ENCODE results near the gene BCAS3.

Gene BCAS3

GRCh38 chr17:61076621-61077031, 399.0 kb downstream of the BCAS3 start:
- no peak for DNase-seq
- Mint-ChIP-seq H3K27ac (no peak overlapping the region), H3K36me3 (ENCODE audit: low read depth) (peaks cover 15% of the 10 kb centered on the region), H3K4me3 (no peak overlapping the region), H3K9me3 (no peaks in the 10 kb centered on the region), H3K27me3 (no peaks in the 10 kb centered on the region), H3K4me1 (ENCODE audit: low read depth) (peaks cover 3% of the 10 kb centered on the region)

DNA sequence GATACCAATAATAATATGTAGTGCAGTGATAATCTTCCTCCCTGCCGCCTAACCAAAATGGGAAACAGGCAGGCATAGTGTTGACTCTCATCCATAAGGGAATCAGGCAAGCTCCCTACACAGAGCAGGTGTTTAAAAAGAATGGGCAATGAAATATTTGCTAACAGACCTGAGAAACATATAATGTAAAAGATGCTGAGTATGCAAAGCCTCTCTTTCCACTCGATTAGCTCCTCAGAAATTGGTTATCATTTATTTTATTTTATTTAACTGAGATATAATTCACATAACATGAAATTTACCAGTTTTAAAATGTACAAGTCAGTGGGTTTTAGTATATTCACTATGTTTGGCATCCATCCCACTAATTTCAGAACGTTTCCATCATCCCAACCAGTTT, 404.3 kb downstream of the BCAS3 start:
- H3K9me3 Mint-ChIP-seq: no peaks in the 10 kb centered on the region
- H3K27me3 Mint-ChIP-seq: no peaks in the 10 kb centered on the region
- no peak for DNase-seq
- H3K4me1 Mint-ChIP-seq (ENCODE audit: low read depth): no peaks in the 10 kb centered on the region
- peaks cover 8% of the 10 kb centered on the region for H3K36me3 Mint-ChIP-seq (ENCODE audit: low read depth)
- no peak overlapping the region for H3K27ac Mint-ChIP-seq
- no peak overlapping the region for H3K4me3 Mint-ChIP-seq

- Mint-ChIP-seq H3K4me3 (no peak overlapping the region), H3K27ac (no peak overlapping the region), H3K4me1 (ENCODE audit: low read depth) (peaks cover 3% of the 10 kb centered on the region), H3K27me3 (no peaks in the 10 kb centered on the region), H3K9me3 (peaks cover 1% of the 10 kb centered on the region), H3K36me3 (ENCODE audit: low read depth) (peaks cover 7% of the 10 kb centered on the region)
- DNase-seq: no peak
These were observed 406.6 kb downstream of the BCAS3 start for GRCh38 chr17:61084260-61084659.

DNA sequence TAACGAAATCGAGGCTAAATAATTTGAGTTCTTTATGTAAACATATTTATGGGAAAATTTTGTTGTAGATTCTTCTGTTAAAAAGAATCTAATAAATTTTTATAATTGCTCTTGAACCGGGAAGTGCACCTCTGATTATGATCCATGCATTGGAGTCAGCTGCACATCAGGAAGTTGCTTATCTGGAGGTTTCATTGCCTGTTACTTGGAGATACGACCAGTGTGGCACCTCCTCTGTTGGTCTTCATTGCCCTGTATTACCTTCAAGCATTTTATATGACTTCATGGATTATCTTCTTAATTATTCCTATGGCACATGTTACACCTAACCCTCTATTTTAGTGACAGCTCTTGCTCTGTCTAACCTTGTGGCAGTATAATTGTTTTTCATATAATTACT, 409.4 kb downstream of the BCAS3 start:
- no peaks in the 10 kb centered on the region for H3K27me3 Mint-ChIP-seq
- peaks cover 13% of the 10 kb centered on the region for H3K9me3 Mint-ChIP-seq
- peaks cover 17% of the 10 kb centered on the region for H3K36me3 Mint-ChIP-seq (ENCODE audit: low read depth)
- no peak overlapping the region for H3K27ac Mint-ChIP-seq
- no peak overlapping the region for H3K4me3 Mint-ChIP-seq
- H3K4me1 Mint-ChIP-seq (ENCODE audit: low read depth): peaks cover 3% of the 10 kb centered on the region
- no peak for DNase-seq

DNA sequence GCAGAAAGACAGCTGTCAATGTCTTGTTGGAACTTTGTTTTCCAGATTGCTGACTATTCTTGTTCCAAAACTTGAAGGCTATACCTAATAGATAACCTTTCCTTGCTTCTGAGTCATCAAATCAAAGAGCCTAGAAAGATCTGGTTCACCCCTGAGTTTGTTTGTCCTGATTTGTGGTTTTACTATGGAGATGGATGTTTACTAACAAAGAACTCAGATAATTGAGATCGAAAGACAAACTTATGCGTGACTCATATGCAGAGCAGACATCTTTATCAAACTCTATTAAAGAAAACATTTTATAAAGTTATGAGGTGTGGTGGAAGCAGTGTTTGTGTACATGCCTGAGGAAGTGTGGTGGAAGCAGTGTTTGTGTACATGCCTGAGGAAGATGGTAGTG, 410.9 kb downstream of the BCAS3 start:
- Mint-ChIP-seq H3K4me3 (no peak overlapping the region), H3K27me3 (no peaks in the 10 kb centered on the region), H3K27ac (no peak overlapping the region), H3K4me1 (ENCODE audit: low read depth) (peaks cover 3% of the 10 kb centered on the region), H3K9me3 (peaks cover 17% of the 10 kb centered on the region), H3K36me3 (ENCODE audit: low read depth) (peaks cover 22% of the 10 kb centered on the region)
- DNase-seq: no peak

DNA sequence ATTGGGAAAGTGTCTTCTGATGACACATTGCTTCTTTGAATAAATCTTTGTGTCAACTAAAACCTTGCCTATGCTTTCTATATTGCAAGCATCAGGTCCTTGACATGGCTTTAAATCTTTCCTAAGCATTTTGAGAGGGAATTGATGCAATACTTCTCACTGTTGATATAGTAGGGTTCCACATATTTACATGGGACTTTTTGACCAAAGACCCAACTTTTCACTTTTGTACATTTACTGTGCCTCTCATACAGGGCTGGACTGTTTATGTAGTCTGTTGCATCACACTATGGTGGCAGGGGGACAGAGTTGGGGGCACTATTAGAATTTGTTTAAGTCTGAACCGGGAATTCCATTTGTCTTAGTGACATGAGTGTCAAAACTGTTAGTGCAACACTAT, 413.4 kb downstream of the BCAS3 start:
- Mint-ChIP-seq H3K4me1 (ENCODE audit: low read depth) (peaks cover 3% of the 10 kb centered on the region), H3K9me3 (peaks cover 17% of the 10 kb centered on the region), H3K27ac (no peak overlapping the region), H3K27me3 (no peaks in the 10 kb centered on the region), H3K4me3 (no peak overlapping the region), H3K36me3 (ENCODE audit: low read depth) (peaks cover 19% of the 10 kb centered on the region)
- DNase-seq: no peak

DNA sequence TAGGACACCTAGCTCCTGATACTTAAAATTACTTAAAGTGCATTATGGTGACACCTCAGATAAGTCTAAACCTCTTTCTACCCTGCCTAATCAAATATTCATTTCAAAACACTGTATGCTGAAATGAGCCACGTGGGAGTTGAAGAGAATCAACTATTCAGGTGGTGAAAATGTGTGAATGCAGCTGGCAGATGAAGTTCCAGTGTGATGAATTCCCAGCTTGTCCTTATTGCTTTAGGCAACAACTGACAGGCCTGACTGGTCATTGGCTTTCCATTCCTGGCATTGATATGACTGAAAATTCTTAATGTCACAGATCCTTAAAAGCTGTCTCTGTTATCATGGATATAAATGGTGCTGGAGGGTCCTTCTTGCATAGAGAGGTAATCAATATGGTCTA, 420.1 kb downstream of the BCAS3 start:
- H3K4me3 Mint-ChIP-seq: no peak overlapping the region
- DNase-seq: no peak
- no peaks in the 10 kb centered on the region for H3K27me3 Mint-ChIP-seq
- no peaks in the 10 kb centered on the region for H3K4me1 Mint-ChIP-seq (ENCODE audit: low read depth)
- H3K9me3 Mint-ChIP-seq: no peaks in the 10 kb centered on the region
- no peak overlapping the region for H3K27ac Mint-ChIP-seq
- no peaks in the 10 kb centered on the region for H3K36me3 Mint-ChIP-seq (ENCODE audit: low read depth)

DNA sequence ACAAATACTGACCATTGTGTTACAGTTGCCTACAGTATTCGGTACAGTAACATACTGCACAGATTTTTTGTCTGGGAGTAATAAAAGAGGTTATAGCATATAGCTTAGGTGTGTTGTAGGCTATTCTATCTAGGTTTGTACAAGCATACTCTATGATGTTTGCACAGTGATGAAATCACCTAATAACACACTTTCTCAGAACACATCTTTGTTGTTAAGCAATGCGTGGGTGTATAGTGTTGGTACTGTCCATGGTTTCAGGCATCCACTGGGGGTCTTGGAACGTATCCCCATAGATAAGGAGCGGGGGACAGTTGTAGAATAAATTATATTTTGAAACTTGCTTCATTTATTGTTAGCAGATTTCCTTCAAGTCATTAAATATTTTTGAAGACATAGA, 428.7 kb downstream of the BCAS3 start:
- Mint-ChIP-seq H3K9me3 (no peaks in the 10 kb centered on the region), H3K27me3 (no peaks in the 10 kb centered on the region), H3K4me3 (no peak overlapping the region), H3K27ac (no peak overlapping the region), H3K4me1 (ENCODE audit: low read depth) (no peaks in the 10 kb centered on the region), H3K36me3 (ENCODE audit: low read depth) (peaks cover 3% of the 10 kb centered on the region)
- DNase-seq: no peak

DNA sequence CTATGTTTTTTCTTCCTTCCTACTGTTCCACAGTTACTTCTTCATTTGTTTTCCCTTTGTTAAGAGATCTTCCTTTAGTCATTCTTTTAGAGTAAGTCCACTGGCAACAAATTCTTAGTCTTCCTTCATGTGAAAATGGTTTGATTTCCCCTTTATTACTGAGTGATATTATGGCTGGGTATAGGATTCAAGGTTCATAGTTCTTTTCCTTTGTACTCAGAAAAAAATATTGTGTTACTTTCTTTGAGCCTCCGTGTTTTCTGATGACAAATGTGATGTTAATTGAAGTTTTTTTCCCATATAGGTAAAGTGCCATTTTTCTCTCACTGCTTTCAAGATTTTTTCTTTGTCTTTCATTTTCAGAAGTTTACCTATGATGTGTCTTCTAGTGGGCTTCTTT, 438.9 kb downstream of the BCAS3 start:
- Mint-ChIP-seq H3K9me3 (peaks cover 6% of the 10 kb centered on the region), H3K27ac (no peak overlapping the region), H3K36me3 (ENCODE audit: low read depth) (no peaks in the 10 kb centered on the region), H3K4me1 (ENCODE audit: low read depth) (no peaks in the 10 kb centered on the region), H3K27me3 (no peaks in the 10 kb centered on the region), H3K4me3 (no peak overlapping the region)
- no peak for DNase-seq

DNA sequence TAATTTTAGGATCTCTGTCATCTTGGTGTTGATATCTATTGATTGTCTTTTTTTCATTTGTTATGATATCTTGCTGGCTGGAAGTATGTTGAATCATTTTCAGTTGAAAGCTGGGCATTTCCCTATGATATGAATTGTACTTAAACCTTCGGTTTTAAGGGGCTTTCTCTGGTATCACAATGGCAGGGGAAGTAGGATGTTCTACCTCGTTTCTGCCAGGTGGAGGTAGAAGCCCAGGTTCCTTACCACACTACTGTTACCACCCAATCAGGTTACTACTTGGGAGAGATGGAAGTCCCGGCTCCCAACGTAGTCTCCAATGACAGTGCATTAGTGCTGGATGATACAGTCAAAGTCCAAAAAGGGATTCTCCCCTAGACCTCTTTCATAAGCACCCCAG, 440.3 kb downstream of the BCAS3 start:
- no peak for DNase-seq
- Mint-ChIP-seq H3K27me3 (no peaks in the 10 kb centered on the region), H3K27ac (no peak overlapping the region), H3K36me3 (ENCODE audit: low read depth) (no peaks in the 10 kb centered on the region), H3K4me1 (ENCODE audit: low read depth) (no peaks in the 10 kb centered on the region), H3K4me3 (no peak overlapping the region), H3K9me3 (peaks cover 6% of the 10 kb centered on the region)

- Mint-ChIP-seq H3K9me3 (peaks cover 6% of the 10 kb centered on the region), H3K27me3 (no peaks in the 10 kb centered on the region), H3K4me1 (ENCODE audit: low read depth) (no peaks in the 10 kb centered on the region), H3K4me3 (no peak overlapping the region), H3K36me3 (ENCODE audit: low read depth) (no peaks in the 10 kb centered on the region), H3K27ac (no peak overlapping the region)
- DNase-seq: no peak
These were observed 441.2 kb downstream of the BCAS3 start for GRCh38 chr17:61118871-61119270.

- no peaks in the 10 kb centered on the region for H3K36me3 Mint-ChIP-seq (ENCODE audit: low read depth)
- no peak overlapping the region for H3K4me3 Mint-ChIP-seq
- no peaks in the 10 kb centered on the region for H3K9me3 Mint-ChIP-seq
- H3K4me1 Mint-ChIP-seq (ENCODE audit: low read depth): no peaks in the 10 kb centered on the region
- DNase-seq: no peak
- H3K27me3 Mint-ChIP-seq: no peaks in the 10 kb centered on the region
- H3K27ac Mint-ChIP-seq: no peak overlapping the region
These were observed 444.8 kb downstream of the BCAS3 start for GRCh38 chr17:61122326-61122913.

DNA sequence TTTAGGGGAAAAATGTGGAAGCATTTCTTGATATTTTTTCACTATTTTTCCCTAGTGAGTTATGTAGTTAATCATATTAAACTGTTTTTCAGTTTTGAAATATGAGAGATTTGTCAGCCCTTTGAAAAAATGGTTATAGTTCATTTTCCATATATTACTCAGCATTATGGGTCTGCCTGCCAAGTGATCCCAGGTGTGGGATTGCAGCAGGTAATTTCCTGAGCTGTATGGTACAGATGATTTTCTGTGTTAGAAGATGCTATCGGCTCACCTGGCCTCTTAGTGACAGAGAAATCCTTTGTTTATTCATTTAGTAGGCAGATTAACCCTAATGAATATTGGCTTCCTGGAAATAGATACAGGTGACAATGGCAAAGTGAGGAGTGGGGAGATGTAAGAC, 446.9 kb downstream of the BCAS3 start:
- no peaks in the 10 kb centered on the region for H3K27me3 Mint-ChIP-seq
- H3K4me1 Mint-ChIP-seq (ENCODE audit: low read depth): peaks cover 9% of the 10 kb centered on the region
- H3K4me3 Mint-ChIP-seq: no peak overlapping the region
- no peak overlapping the region for H3K27ac Mint-ChIP-seq
- DNase-seq: no peak
- no peaks in the 10 kb centered on the region for H3K36me3 Mint-ChIP-seq (ENCODE audit: low read depth)
- no peaks in the 10 kb centered on the region for H3K9me3 Mint-ChIP-seq

DNA sequence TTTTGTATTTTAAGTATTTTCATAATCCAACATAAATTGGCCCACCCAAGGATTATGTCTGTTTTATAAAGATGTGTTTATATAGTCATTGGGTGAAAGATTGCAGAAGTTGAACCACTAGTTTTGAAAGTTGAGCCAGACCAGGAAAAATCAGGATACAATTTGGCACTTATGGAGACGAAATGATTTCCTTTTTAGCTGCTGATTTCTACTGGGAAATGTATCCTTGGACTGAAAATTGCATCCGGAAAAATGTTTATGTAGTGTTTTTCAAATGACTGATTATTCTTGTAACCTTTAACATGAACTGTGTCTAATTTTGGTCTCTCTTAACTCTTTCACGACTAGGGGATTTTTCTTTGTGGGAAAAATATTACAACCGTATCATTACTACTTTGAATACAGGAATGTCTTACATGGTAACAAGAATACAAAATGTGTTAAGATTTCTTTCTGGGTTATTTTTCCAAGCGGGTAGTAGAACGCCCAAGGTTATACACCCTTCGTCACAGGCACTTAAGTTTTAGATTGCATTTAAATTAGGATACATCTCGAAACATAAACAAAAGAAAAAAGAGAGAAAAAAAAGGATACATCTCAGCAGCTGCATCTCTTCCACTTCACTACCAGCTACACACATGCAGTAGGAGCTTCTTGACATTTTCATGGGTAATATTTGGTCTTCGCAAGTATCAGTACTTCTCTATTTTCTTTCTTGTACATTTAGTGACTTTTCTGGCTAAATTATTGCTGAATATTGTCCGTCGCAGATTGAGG, 449.0 kb downstream of the BCAS3 start:
- H3K4me3 Mint-ChIP-seq: no peak overlapping the region
- no peak overlapping the region for H3K27ac Mint-ChIP-seq
- peaks cover 9% of the 10 kb centered on the region for H3K4me1 Mint-ChIP-seq (ENCODE audit: low read depth)
- no peaks in the 10 kb centered on the region for H3K27me3 Mint-ChIP-seq
- no peaks in the 10 kb centered on the region for H3K36me3 Mint-ChIP-seq (ENCODE audit: low read depth)
- no peaks in the 10 kb centered on the region for H3K9me3 Mint-ChIP-seq
- DNase-seq: no peak

- no peak for DNase-seq
- no peaks in the 10 kb centered on the region for H3K36me3 Mint-ChIP-seq (ENCODE audit: low read depth)
- no peaks in the 10 kb centered on the region for H3K9me3 Mint-ChIP-seq
- no peaks in the 10 kb centered on the region for H3K27me3 Mint-ChIP-seq
- no peak overlapping the region for H3K27ac Mint-ChIP-seq
- H3K4me3 Mint-ChIP-seq: no peak overlapping the region
- H3K4me1 Mint-ChIP-seq (ENCODE audit: low read depth): peaks cover 11% of the 10 kb centered on the region
These were observed 450.3 kb downstream of the BCAS3 start for GRCh38 chr17:61127960-61128359.

Data from activated T-cell treated with anti-CD3 and anti-CD28 coated beads, Interleukin-2, amount 50 U/mL, for 24 hours (primary cell).